Measurements from ENCODE around the gene PMPCB. TPM values are rescaled to one million over a fixed set of nuclear protein-coding genes. Genes with fewer than 3 reads are reported as not detected.

PMPCB gene
- 44.3 and 59.2 TPM in 2 replicates for total RNA-seq

GRCh38 chr7:103296901-103297836 is at the start of gene PMPCB:
PMPCB (plus strand) TSS chr7:103297435; CDS start chr7:103297460, 25 bp downstream.

GRCh38 chr7:103344453-103345149 is 47.4 kb downstream of the PMPCB start, which contains the start of gene DNAJC2:
DNAJC2 (minus strand) TSS chr7:103344767; CDS start chr7:103344622, 145 bp downstream.

GRCh38 chr7:103347507-103348267 is 50.5 kb downstream of the PMPCB start, which contains the start of gene PSMC2:
PSMC2 (plus strand) TSS chr7:103347643; CDS start chr7:103347712, 69 bp downstream.

Other genes starting within 250 kb of the PMPCB start
- 1.4 and 2.0 TPM in 2 replicates for gene FBXL13, start 222.6 kb upstream of the PMPCB start, total RNA-seq
- 42.6 and 44.2 TPM in 2 replicates for gene ARMC10, start 222.3 kb upstream of the PMPCB start, total RNA-seq
- 17.6 and 20.9 TPM in 2 replicates for gene NAPEPLD, start 148.3 kb upstream of the PMPCB start, total RNA-seq
- gene DNAJC2, start 47.3 kb downstream of the PMPCB start, total RNA-seq, result 9.9 and 11.7 TPM in 2 replicates
- 169 and 201 TPM in 2 replicates for gene PSMC2, start 50.2 kb downstream of the PMPCB start, total RNA-seq
- not detected in 2 replicates for gene SLC26A5, start 148.8 kb downstream of the PMPCB start, total RNA-seq